B cell (primary cell): ENCODE data around the gene NUP85.

Source experiments
- CTCF ChIP-seq: fragments of 200-600 bp; IDR thresholded peaks from one replicate; pipeline ENCODE4 v1.8.0; 2022; ENCODE audit warnings: antibody characterized with exemption, mild to moderate bottlenecking
- EZH2 ChIP-seq: IDR thresholded peaks from 2 replicates; pipeline ENCODE4 v1.6.1; 2012; ENCODE audit warnings: borderline replicate concordance, low read depth, mild to moderate bottlenecking, moderate library complexity, low read length; ENCODE audit not compliant: insufficient read depth, poor library complexity, severe bottlenecking

- TF ChIP-seq EZH2 (no peak), CTCF (no peak)
Measured at GRCh38 chr17:75178453-75178852, 27.0 kb upstream of the NUP85 start.
